ENCODE data around the gene CCNT1. TPM values are rescaled to one million over a fixed set of nuclear protein-coding genes. Genes with fewer than 3 reads are reported as not detected.
"Not testable (repeated sequence)": the region's sequence is repeated elsewhere in the genome, so short reads cannot be mapped to it uniquely, and the experiment has no call there.

Gene CCNT1
- total RNA-seq, 1 donor from 2014 or later, result 46.1 TPM

DNA sequence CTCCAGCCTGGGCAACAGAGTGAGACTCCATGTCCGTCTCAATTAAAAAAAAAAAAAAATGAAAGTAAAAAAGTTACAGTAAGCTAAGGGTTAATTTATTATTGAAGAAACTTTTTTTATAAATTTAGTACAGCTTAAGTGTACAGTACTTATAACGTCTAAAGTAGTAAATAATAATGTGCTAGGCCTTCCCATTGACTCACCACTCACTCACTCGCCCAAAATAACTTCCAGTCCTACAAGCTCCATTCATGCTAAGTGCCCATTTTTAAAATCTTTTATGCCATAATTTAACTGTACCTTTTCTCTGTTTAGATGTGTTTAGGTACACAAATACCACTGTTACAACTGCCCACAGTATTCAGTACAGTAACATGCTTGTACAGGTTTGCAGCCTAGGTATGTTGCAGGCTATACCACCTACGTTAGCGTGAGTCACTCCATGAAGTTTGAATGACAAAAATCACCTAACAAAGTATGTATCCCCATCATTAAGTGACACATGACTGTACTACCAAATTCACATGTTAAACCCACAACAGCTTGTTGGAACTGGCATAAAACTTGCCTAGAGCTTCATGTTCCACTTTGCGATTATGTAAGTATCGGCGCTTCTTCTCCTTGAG is 45.2 kb downstream of the CCNT1 start:
- Mint-ChIP-seq H3K27ac (ENCODE audit: unreplicated experiment) (peak overlapping the region; percentile 64), H3K27me3 (ENCODE audit: unreplicated experiment) (no peaks in the 10 kb centered on the region), H3K9me3 (ENCODE audit: unreplicated experiment) (no peaks in the 10 kb centered on the region), H3K36me3 (ENCODE audit: low read depth, unreplicated experiment) (peaks cover 13% of the 10 kb centered on the region), H3K4me1 (ENCODE audit: unreplicated experiment) (no peaks in the 10 kb centered on the region), H3K4me3 (ENCODE audit: unreplicated experiment) (peak overlapping the region; percentile 25)
- no peak for DNase-seq (ENCODE audit: low spot score)
- TF ChIP-seq, protein P1, sequence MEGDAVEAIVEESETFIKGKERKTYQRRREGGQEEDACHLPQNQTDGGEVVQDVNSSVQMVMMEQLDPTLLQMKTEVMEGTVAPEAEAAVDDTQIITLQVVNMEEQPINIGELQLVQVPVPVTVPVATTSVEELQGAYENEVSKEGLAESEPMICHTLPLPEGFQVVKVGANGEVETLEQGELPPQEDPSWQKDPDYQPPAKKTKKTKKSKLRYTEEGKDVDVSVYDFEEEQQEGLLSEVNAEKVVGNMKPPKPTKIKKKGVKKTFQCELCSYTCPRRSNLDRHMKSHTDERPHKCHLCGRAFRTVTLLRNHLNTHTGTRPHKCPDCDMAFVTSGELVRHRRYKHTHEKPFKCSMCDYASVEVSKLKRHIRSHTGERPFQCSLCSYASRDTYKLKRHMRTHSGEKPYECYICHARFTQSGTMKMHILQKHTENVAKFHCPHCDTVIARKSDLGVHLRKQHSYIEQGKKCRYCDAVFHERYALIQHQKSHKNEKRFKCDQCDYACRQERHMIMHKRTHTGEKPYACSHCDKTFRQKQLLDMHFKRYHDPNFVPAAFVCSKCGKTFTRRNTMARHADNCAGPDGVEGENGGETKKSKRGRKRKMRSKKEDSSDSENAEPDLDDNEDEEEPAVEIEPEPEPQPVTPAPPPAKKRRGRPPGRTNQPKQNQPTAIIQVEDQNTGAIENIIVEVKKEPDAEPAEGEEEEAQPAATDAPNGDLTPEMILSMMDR (IDR thresholded peaks at IDR 0.05; ENCODE audit: unreplicated experiment), result no peak

DNA sequence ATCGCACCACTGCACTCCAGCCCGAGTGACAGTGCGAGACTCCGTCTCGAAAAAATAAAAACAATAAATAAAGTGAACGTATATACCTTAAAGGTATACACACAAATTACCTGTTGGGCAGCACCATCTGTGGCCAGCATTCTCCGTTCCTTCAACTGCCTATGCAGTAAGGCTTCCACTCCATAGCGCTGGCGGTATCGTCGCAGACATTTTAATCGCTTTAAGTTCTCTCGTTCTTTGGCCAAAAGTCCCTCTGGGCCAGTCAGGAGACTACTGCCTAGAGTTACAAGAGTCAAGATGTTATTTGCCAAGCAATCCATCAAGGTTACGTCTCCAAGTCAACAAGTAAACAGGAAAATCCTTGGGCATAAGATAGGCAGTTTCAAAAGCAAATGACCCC is 47.5 kb downstream of the CCNT1 start:
- no peaks in the 10 kb centered on the region for H3K4me1 Mint-ChIP-seq (ENCODE audit: unreplicated experiment)

DNA sequence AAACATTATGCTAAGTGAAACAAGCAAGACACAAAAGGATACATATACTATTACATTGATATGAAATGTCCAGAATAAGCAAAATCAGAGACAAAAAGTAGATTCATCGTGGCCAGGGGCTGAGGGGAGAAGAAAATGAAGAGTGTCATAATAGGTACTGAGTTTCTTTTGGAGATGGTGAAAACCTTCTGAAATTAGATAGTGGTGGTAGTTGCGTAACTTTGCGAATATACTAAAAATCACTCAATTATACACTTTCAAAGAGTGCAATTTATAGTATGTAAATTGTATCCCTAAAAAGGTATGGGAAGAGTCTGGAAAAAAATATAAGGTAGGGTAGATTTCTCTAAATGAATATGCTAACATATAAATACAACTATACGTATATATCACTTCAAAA is 56.6 kb downstream of the CCNT1 start:
- DNase-seq (ENCODE audit: low spot score), result no peak
- Mint-ChIP-seq H3K36me3 (ENCODE audit: low read depth, unreplicated experiment) (peaks cover 22% of the 10 kb centered on the region), H3K4me1 (ENCODE audit: unreplicated experiment) (no peaks in the 10 kb centered on the region), H3K27ac (ENCODE audit: unreplicated experiment) (peak overlapping the region; percentile 28), H3K9me3 (ENCODE audit: unreplicated experiment) (no peaks in the 10 kb centered on the region), H3K27me3 (ENCODE audit: unreplicated experiment) (peaks cover 2% of the 10 kb centered on the region), H3K4me3 (ENCODE audit: unreplicated experiment) (no peak overlapping the region)
- TF ChIP-seq, protein P1 (IDR thresholded peaks at IDR 0.05; ENCODE audit: unreplicated experiment), result no peak

More for the DNA sequence above, 47.5 kb downstream of the CCNT1 start:
- Mint-ChIP-seq H3K27ac (ENCODE audit: unreplicated experiment) (no peak overlapping the region), H3K27me3 (ENCODE audit: unreplicated experiment) (no peaks in the 10 kb centered on the region), H3K4me3 (ENCODE audit: unreplicated experiment) (peak overlapping the region; percentile 37), H3K36me3 (ENCODE audit: low read depth, unreplicated experiment) (peaks cover 14% of the 10 kb centered on the region), H3K9me3 (ENCODE audit: unreplicated experiment) (no peaks in the 10 kb centered on the region)
- no peak for DNase-seq (ENCODE audit: low spot score)
- TF ChIP-seq, protein P1 (IDR thresholded peaks at IDR 0.05; ENCODE audit: unreplicated experiment), result no peak

DNA sequence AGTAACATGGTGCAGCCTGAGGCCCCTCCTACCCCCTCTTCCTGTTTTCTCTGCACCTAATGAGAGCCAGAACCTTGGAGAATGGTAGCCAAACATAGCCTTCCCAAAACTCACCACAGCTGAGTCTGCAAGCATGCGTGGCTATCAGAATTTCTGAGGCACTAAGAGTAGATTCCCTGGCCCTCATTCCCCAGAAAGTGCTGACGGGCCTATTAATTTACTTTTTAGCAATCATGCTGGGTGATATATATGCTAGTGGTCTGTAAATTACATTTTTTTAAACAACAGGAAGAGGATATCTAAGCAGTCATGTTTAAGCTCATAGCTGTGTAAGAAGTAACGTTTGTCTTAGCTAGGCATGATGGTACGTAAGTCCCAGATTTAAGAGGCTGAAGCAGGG is 64.8 kb downstream of the CCNT1 start:
- H3K36me3 Mint-ChIP-seq (ENCODE audit: low read depth, unreplicated experiment), result peaks cover 18% of the 10 kb centered on the region
- TF ChIP-seq, protein P1 (IDR thresholded peaks at IDR 0.05; ENCODE audit: unreplicated experiment), result no peak
- no peak overlapping the region for H3K4me3 Mint-ChIP-seq (ENCODE audit: unreplicated experiment)

DNA sequence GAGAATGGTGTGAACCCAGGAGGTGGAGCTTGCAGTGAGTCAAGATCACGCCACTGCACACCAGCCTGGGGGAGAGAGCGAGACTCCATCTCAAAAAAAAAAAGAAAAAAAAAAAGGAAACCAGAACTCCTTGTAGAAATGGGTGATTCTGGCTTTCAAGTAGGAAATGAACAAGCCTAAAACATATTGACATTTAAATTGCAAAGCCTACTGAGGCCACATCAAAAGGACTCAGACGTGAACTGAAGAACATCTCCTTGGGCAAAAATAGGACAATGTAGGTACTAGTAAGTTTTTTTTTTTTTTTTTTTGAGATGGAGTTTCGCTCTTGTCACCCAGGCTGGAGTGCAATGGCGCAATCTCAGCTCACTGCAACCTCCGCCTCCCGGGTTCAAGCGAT is 71.2 kb downstream of the CCNT1 start:
- not testable (repeated sequence) for DNase-seq (ENCODE audit: low spot score); H3K9me3 Mint-ChIP-seq (ENCODE audit: unreplicated experiment); H3K4me3 Mint-ChIP-seq (ENCODE audit: unreplicated experiment); H3K27ac Mint-ChIP-seq (ENCODE audit: unreplicated experiment); H3K27me3 Mint-ChIP-seq (ENCODE audit: unreplicated experiment); H3K4me1 Mint-ChIP-seq (ENCODE audit: unreplicated experiment)
- peaks cover 37% of the 10 kb centered on the region for H3K36me3 Mint-ChIP-seq (ENCODE audit: low read depth, unreplicated experiment)

More for the DNA sequence above, 64.8 kb downstream of the CCNT1 start:
- Mint-ChIP-seq H3K27me3 (ENCODE audit: unreplicated experiment) (no peaks in the 10 kb centered on the region), H3K27ac (ENCODE audit: unreplicated experiment) (no peak overlapping the region), H3K4me1 (ENCODE audit: unreplicated experiment) (peaks cover 7% of the 10 kb centered on the region), H3K9me3 (ENCODE audit: unreplicated experiment) (no peaks in the 10 kb centered on the region)
- DNase-seq (ENCODE audit: low spot score), result no peak
